DND-41 (cell line): Measurements from ENCODE around the gene HIPK1.

ENCODE experiments used
- ATAC-seq: fragments of 200-7000 bp; cut with Tn5 transposase; 3 replicates; pipeline ENCODE4 v1.9.1; 2021; ENCODE audit warnings: low read depth; ENCODE audit not compliant: insufficient read depth
- DNase-seq: peaks from one replicate; pipeline ENCODE4 v3.0.0-alpha.2; 2020
- H2AFZ ChIP-seq: 2 replicates; pipeline ENCODE4 v1.6.0; 2012; ENCODE audit warnings: low read depth, low read length
- H3K27ac ChIP-seq: 2 replicates; pipeline ENCODE4 v1.5.1; 2012; ENCODE audit warnings: low read length, inconsistent platforms
- H3K27me3 ChIP-seq: fragments of 200-600 bp; sonication (generic); 2 replicates; pipeline ENCODE4 v1.6.0; 2012; ENCODE audit warnings: low read length, mild to moderate bottlenecking, inconsistent platforms; ENCODE audit not compliant: insufficient read depth, poor library complexity
- H3K36me3 ChIP-seq: 2 replicates; pipeline ENCODE4 v1.5.1; 2012; ENCODE audit warnings: low read length, inconsistent platforms; ENCODE audit not compliant: insufficient read depth
- H3K4me1 ChIP-seq: 2 replicates; pipeline ENCODE4 v1.5.1; 2012; ENCODE audit warnings: mild to moderate bottlenecking, low read length; ENCODE audit not compliant: insufficient read depth
- H3K4me2 ChIP-seq: 2 replicates; pipeline ENCODE4 v1.6.0; 2012; ENCODE audit warnings: mild to moderate bottlenecking, moderate library complexity, low read length, inconsistent platforms; ENCODE audit not compliant: insufficient read depth
- H3K4me3 ChIP-seq, 2 experiments: fragments of 200-600 bp in 1 of 2; shearing (Covaris generic) in 1 of 2; 2 replicates each; pipeline ENCODE4 v1.5.1; 2012 to 2016; ENCODE audit warnings: inconsistent platforms in 2 of 2, low read length in 2 of 2, mild to moderate bottlenecking in 2 of 2, low read depth in 1 of 2, moderate library complexity in 1 of 2
- H3K79me2 ChIP-seq: 2 replicates; pipeline ENCODE4 v1.6.0; 2012; ENCODE audit warnings: low read length, inconsistent platforms; ENCODE audit not compliant: insufficient read depth
- H3K9ac ChIP-seq: 2 replicates; pipeline ENCODE4 v1.6.0; 2012; ENCODE audit warnings: low read depth, mild to moderate bottlenecking, inconsistent platforms, low read length, moderate library complexity
- H3K9me3 ChIP-seq: 2 replicates; pipeline ENCODE4 v1.5.1; 2012; ENCODE audit warnings: low read length, moderate library complexity, mild to moderate bottlenecking, inconsistent platforms; ENCODE audit not compliant: insufficient read depth, severe bottlenecking
- H4K20me1 ChIP-seq: 2 replicates; pipeline ENCODE4 v1.6.0; 2012; ENCODE audit warnings: low read length; ENCODE audit not compliant: insufficient read depth
- CTCF ChIP-seq: IDR thresholded peaks from 2 replicates; pipeline ENCODE4 v1.5.1; 2012; ENCODE audit warnings: borderline replicate concordance, low read length, moderate library complexity, mild to moderate bottlenecking; ENCODE audit not compliant: poor library complexity, severe bottlenecking; ENCODE audit errors: extremely low read depth
- EZH2 ChIP-seq: IDR thresholded peaks from 3 replicates; pipeline ENCODE4 v1.6.1; 2012; ENCODE audit warnings: borderline replicate concordance, low read depth, mild to moderate bottlenecking, moderate library complexity, low read length, inconsistent platforms; ENCODE audit not compliant: severe bottlenecking

Gene HIPK1

GRCh38 chr1:113986802-113987201 lies 57.7 kb downstream of the HIPK1 start:
- no peak overlapping the region for H3K4me3 ChIP-seq
- H3K36me3 ChIP-seq, result no peaks in the 10 kb centered on the region
- H3K79me2 ChIP-seq, result no peaks in the 10 kb centered on the region
- no peak overlapping the region for H3K9ac ChIP-seq
- no peaks in the 10 kb centered on the region for H4K20me1 ChIP-seq
- no peak overlapping the region for H2AFZ ChIP-seq
- DNase-seq (no peak), ATAC-seq (no peak)
- H3K27me3 ChIP-seq, result no peaks in the 10 kb centered on the region
- no peak overlapping the region for H3K4me2 ChIP-seq
- TF ChIP-seq CTCF (no peak), EZH2 (no peak)
- H3K9me3 ChIP-seq, result peaks cover 2% of the 10 kb centered on the region
- no peaks in the 10 kb centered on the region for H3K4me1 ChIP-seq
- no peak overlapping the region for H3K27ac ChIP-seq

- no peak for ATAC-seq
- H3K9me3 ChIP-seq, result peaks cover 2% of the 10 kb centered on the region
- no peak overlapping the region for H3K27ac ChIP-seq
Observed at GRCh38 chr1:113987259-113987658, 58.1 kb downstream of the HIPK1 start.

GRCh38 chr1:113990530-113990929 lies 61.4 kb downstream of the HIPK1 start:
- H3K4me1 ChIP-seq, result no peaks in the 10 kb centered on the region
- H3K79me2 ChIP-seq, result no peaks in the 10 kb centered on the region
- H3K9ac ChIP-seq, result no peak overlapping the region
- no peak overlapping the region for H2AFZ ChIP-seq
- no peak overlapping the region for H3K4me2 ChIP-seq
- H3K9me3 ChIP-seq, result peaks cover 17% of the 10 kb centered on the region
- H4K20me1 ChIP-seq, result no peaks in the 10 kb centered on the region
- H3K27ac ChIP-seq, result no peak overlapping the region
- no peak for TF ChIP-seq CTCF
- no peak for TF ChIP-seq EZH2
- ATAC-seq (no peak), DNase-seq (no peak)
- H3K36me3 ChIP-seq, result no peaks in the 10 kb centered on the region
- no peaks in the 10 kb centered on the region for H3K27me3 ChIP-seq
- no peak overlapping the region for H3K4me3 ChIP-seq

More at GRCh38 chr1:113987259-113987658, 58.1 kb downstream of the HIPK1 start:
- Histone ChIP-seq H3K36me3 (no peaks in the 10 kb centered on the region), H3K79me2 (no peaks in the 10 kb centered on the region), H3K4me3 (no peak overlapping the region), H3K9ac (no peak overlapping the region), H3K4me2 (no peak overlapping the region), H4K20me1 (no peaks in the 10 kb centered on the region), H3K4me1 (no peaks in the 10 kb centered on the region), H2AFZ (no peak overlapping the region), H3K27me3 (no peaks in the 10 kb centered on the region)
- TF ChIP-seq EZH2 (no peak), CTCF (no peak)
- DNase-seq, result no peak

- Histone ChIP-seq H3K4me2 (no peak overlapping the region), H3K36me3 (no peaks in the 10 kb centered on the region), H4K20me1 (no peaks in the 10 kb centered on the region), H2AFZ (no peak overlapping the region), H3K4me1 (no peaks in the 10 kb centered on the region), H3K9ac (no peak overlapping the region), H3K27me3 (no peaks in the 10 kb centered on the region), H3K27ac (no peak overlapping the region), H3K4me3 (no peak overlapping the region), H3K79me2 (no peaks in the 10 kb centered on the region), H3K9me3 (peaks cover 19% of the 10 kb centered on the region)
- DNase-seq (no peak), ATAC-seq (no peak)
- no peak for TF ChIP-seq CTCF
- no peak for TF ChIP-seq EZH2
Observed at GRCh38 chr1:113990961-113991360, 61.8 kb downstream of the HIPK1 start.
